NCI-H2227 (cell line): ENCODE results near the gene AEN.

Experiments used
- DNase-seq: peaks from one replicate; lab custom pipeline; 2025; ENCODE audit not compliant: unreplicated experiment; lab: John Stamatoyannopoulos, UW

AEN gene

GRCh38 chr15:88661041-88661700, 40.0 kb downstream of the AEN start:
- DNase-seq: no peak

DNA sequence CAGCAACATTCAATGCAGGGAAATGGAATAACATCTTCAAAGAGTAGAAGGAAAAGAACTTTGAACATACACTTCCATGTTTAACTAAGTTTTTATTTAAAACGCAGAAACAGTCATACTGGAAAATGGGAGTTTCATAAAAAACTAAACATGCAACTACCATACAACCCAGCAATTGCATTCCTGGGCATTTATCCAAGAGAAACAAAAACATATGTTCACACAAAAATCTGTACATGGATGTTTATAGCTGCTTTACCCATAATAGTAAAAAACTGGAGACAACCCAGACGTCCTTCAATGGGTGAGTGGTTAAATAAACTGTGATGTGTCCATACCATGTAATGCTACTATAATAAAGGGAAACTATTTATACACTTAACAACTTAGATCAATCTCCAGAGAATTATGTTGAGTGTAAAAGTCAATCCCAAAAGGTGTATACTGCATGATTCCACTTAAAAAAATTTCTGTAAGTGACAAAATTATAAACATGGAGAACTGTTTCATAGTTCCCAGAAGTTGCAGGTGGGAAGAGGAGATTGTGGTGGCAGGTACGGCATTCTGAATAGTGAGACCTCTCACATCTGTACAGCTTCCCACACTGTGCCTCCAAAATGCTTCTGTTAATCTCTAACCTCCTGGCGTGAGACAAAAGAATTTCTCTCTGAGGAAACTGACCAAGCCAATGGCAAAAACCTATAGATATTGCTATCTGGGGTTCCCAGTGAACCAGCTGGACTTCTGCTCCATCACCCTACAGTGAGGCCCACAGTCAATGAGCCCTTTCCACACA, 40.8 kb downstream of the AEN start:
- DNase-seq: no peak

- DNase-seq: no peak
These were observed 42.0 kb downstream of the AEN start for GRCh38 chr15:88663141-88663621.

GRCh38 chr15:88664151-88664778, 43.1 kb downstream of the AEN start:
- DNase-seq: no peak

GRCh38 chr15:88674661-88675060, 53.5 kb downstream of the AEN start:
- DNase-seq: no peak

DNA sequence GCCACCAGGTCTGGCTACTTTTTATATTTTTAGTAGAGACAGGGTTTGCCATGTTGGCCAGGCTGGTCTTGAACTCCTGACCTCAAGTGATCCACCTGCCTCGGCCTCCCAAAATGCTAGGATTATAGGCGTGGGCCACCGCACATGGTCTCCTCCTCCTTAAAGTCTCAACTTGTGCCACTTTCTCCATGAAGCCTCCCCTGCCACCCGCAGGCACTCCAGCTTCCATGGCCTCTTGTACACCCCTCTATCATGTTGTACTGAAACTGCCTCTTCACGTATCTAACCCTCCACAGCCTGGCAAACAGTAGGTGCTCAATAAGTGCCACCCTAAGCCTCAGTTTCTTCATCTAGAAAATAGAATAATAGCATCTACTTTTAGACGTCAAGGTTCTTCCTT, 57.6 kb downstream of the AEN start:
- no peak for DNase-seq

- no peak for DNase-seq
These were observed 59.3 kb downstream of the AEN start for GRCh38 chr15:88680241-88681001.

- DNase-seq: no peak
These were observed 60.6 kb downstream of the AEN start for GRCh38 chr15:88681610-88682221.
